B cell (primary cell): ENCODE results near the gene LIN7A. TPM values are rescaled to one million over a fixed set of nuclear protein-coding genes. Genes with fewer than 3 reads are reported as not detected.

Source experiments
- ATAC-seq: fragments of 200-7000 bp; cut with Tn5 transposase; one replicate; pipeline ENCODE4 v1.10.0; 2021; ENCODE audit warnings: low read depth, mild to moderate bottlenecking, moderate number of reproducible peaks, moderate library complexity
- CTCF ChIA-PET: fragments of 350-600 bp; sonication (Branson Sonifier 250); formaldehyde crosslinking; loops from one replicate; lab custom pipeline; 2021; ENCODE audit warnings: antibody characterized with exemption, inconsistent platforms; lab: Charles Lee
- POLR2A ChIA-PET: fragments of 350-600 bp; sonication (Branson Sonifier 250); formaldehyde crosslinking; loops from one replicate; lab custom pipeline; 2021; ENCODE audit warnings: antibody characterized with exemption; lab: Charles Lee
- DNase-seq: peaks from one replicate; pipeline ENCODE4 v3.0.0; 2013
- H2AFZ ChIP-seq: 2 replicates; pipeline ENCODE4 v1.6.1; 2012; ENCODE audit warnings: mild to moderate bottlenecking, low read depth, low read length; ENCODE audit not compliant: insufficient read depth, poor library complexity, severe bottlenecking
- H3K27ac ChIP-seq, 2 donors: 1 replicate in 1 of 2; 2 replicates in 1 of 2; pipeline ENCODE4 v1.5.1; 2012 to 2013; ENCODE audit warnings: low read length in 2 of 2, mild to moderate bottlenecking in 2 of 2, moderate library complexity in 1 of 2
- H3K27me3 ChIP-seq, 4 experiments: fragments of 200-600 bp in 1 of 4; sonication (generic) in 1 of 4; replicated peaks in 1 of 4; 1 replicate in 2 of 4; 2 replicates in 2 of 4; pipeline versions ENCODE4 v1.6.1 to v1.7.0; 2013 to 2016; ENCODE audit warnings: low read length in 3 of 4, mild to moderate bottlenecking in 2 of 4, mixed read lengths in 1 of 4, moderate library complexity in 1 of 4; ENCODE audit not compliant: insufficient read depth in 4 of 4, control insufficient read depth in 3 of 4; ENCODE audit errors: control extremely low read depth in 1 of 4
- H3K36me3 ChIP-seq, 2 experiments: replicated peaks in 1 of 2; 1 replicate in 1 of 2; 2 replicates in 1 of 2; pipeline versions ENCODE4 v1.6.1 to v1.7.1; 2013; ENCODE audit warnings: low read length in 1 of 2; ENCODE audit not compliant: insufficient read depth in 2 of 2, control insufficient read depth in 1 of 2; ENCODE audit errors: control extremely low read depth in 1 of 2, extremely low read depth in 1 of 2
- H3K4me1 ChIP-seq, 2 donors: fragments of 200-600 bp in 1 of 2; sonication (generic) in 1 of 2; 1 replicate in 1 of 2; 2 replicates in 1 of 2; pipeline versions ENCODE4 v1.5.1 to v1.6.1; 2013 to 2017; ENCODE audit warnings: low read length in 2 of 2; ENCODE audit not compliant: control insufficient read depth in 2 of 2, insufficient read depth in 2 of 2
- H3K4me2 ChIP-seq: replicated peaks from 2 replicates; pipeline ENCODE3; 2012; ENCODE audit warnings: mild to moderate bottlenecking, low read depth, low read length; ENCODE audit not compliant: poor library complexity, severe bottlenecking
- H3K4me3 ChIP-seq, 5 experiments: fragments of 200-600 bp in 1 of 5; sonication (generic) in 1 of 5; 1 replicate in 3 of 5; 2 replicates in 2 of 5; pipeline versions ENCODE4 v1.5.1 to v1.7.0; 2011 to 2016; ENCODE audit warnings: low read length in 4 of 5, mild to moderate bottlenecking in 4 of 5, low read depth in 2 of 5, control low read depth in 1 of 5, moderate library complexity in 1 of 5; ENCODE audit not compliant: insufficient read depth in 1 of 5; ENCODE audit errors: control extremely low read depth in 1 of 5, extremely low read depth in 1 of 5
- H3K79me2 ChIP-seq: fragments of 200-600 bp; sonication (generic); one replicate; pipeline ENCODE4 v1.6.0; 2016; ENCODE audit warnings: low read length; ENCODE audit not compliant: control insufficient read depth, insufficient read depth
- H3K9ac ChIP-seq: fragments of 200-600 bp; sonication (generic); 2 replicates; pipeline ENCODE4 v1.6.1; 2017; ENCODE audit warnings: mild to moderate bottlenecking, low read length, moderate library complexity
- H3K9me3 ChIP-seq, 3 donors: one replicate each; pipeline versions ENCODE4 v1.6.1 to v1.7.1; 2013; ENCODE audit warnings: low read length in 2 of 3; ENCODE audit not compliant: control insufficient read depth in 2 of 3, insufficient read depth in 1 of 3; ENCODE audit errors: control extremely low read depth in 1 of 3
- H4K20me1 ChIP-seq: 2 replicates; pipeline ENCODE4 v1.6.0; 2012; ENCODE audit warnings: mild to moderate bottlenecking, low read length; ENCODE audit not compliant: insufficient read depth, control insufficient read depth, poor library complexity, severe bottlenecking
- H3K27ac Mint-ChIP-seq: one replicate; pipeline ENCODE4 v1.8.0; 2021; ENCODE audit warnings: mixed read lengths
- H3K27me3 Mint-ChIP-seq: one replicate; pipeline ENCODE4 v1.8.0; 2021; ENCODE audit warnings: mixed read lengths
- H3K4me1 Mint-ChIP-seq: one replicate; pipeline ENCODE4 v1.8.0; 2021; ENCODE audit warnings: mixed read lengths
- H3K4me3 Mint-ChIP-seq: one replicate; pipeline ENCODE4 v1.8.0; 2021; ENCODE audit warnings: mixed read lengths
- H3K9me3 Mint-ChIP-seq: one replicate; pipeline ENCODE4 v1.8.0; 2022; ENCODE audit warnings: mixed read lengths; ENCODE audit not compliant: insufficient read depth
- CTCF ChIP-seq: fragments of 200-600 bp; IDR thresholded peaks from one replicate; pipeline ENCODE4 v1.8.0; 2022; ENCODE audit warnings: antibody characterized with exemption, mild to moderate bottlenecking
- EZH2 ChIP-seq: IDR thresholded peaks from 2 replicates; pipeline ENCODE4 v1.6.1; 2012; ENCODE audit warnings: borderline replicate concordance, low read depth, mild to moderate bottlenecking, moderate library complexity, low read length; ENCODE audit not compliant: insufficient read depth, poor library complexity, severe bottlenecking
- WGBS: methylation state at CpG from one replicate; pipeline ENCODE4 v1.1.5; 2013; ENCODE audit warnings: missing lambda C conversion rate; ENCODE audit not compliant: insufficient coverage; 5-methylcytosine and 5-hydroxymethylcytosine counted together
- intact Hi-C: fragments of 100-400 bp; cut with micrococcal nuclease; formaldehyde crosslinking; loops from one replicate; pipeline ENCODE4 v1.10.0; 2022
- polyA plus RNA-seq: library from polyadenylated mRNA; depleted of rRNA; stranded (reverse); fragments of >200 nt; gene quantifications from 2 replicates; pipeline ENCODE4 v1.2.3, GENCODE V29; 2012
- total RNA-seq, 2 donors: library from RNA; stranded (reverse); fragments of 120-200 nt in 1 of 2; gene quantifications; 1 replicate in 1 of 2; 2 replicates in 1 of 2; pipeline versions ENCODE4 v1.2.3 to v1.2.4, GENCODE V29; 2013 to 2022

The LIN7A gene
- total and polyA plus RNA-seq, 2 donors (not counting 1 experiment from before 2014, with no cell fraction given): 0.10 TPM; not detected in 1

- Histone ChIP-seq H3K9me3 (no peaks in the 10 kb centered on the region), H3K36me3 (no peaks in the 10 kb centered on the region), H3K4me1 (no peaks in the 10 kb centered on the region), H3K4me3 (no peak overlapping the region), H3K27ac (no peak overlapping the region), H3K79me2 (no peaks in the 10 kb centered on the region), H3K27me3 (no peaks in the 10 kb centered on the region), H3K4me2 (no peak overlapping the region), H4K20me1 (no peaks in the 10 kb centered on the region), H3K9ac (no peak overlapping the region), H2AFZ (no peak overlapping the region)
- Mint-ChIP-seq H3K27me3 (no peaks in the 10 kb centered on the region), H3K4me3 (no peak overlapping the region), H3K27ac (no peak overlapping the region), H3K4me1 (peaks cover 5% of the 10 kb centered on the region), H3K9me3 (no peaks in the 10 kb centered on the region)
- ATAC-seq: no peak
- intact Hi-C loops: no loop called here
- CTCF ChIA-PET: no interaction called here
- POLR2A ChIA-PET: no interaction called here
- DNase-seq: no peak
- no peak for TF ChIP-seq EZH2
- no CpG with 5 or more reads among the region's 2 CpGs for WGBS
Observed at GRCh38 chr12:80766897-80767296, 170.8 kb downstream of the LIN7A start.

GRCh38 chr12:80766210-80766609, 171.5 kb downstream of the LIN7A start:
- Histone ChIP-seq H3K27me3 (no peaks in the 10 kb centered on the region), H3K4me1 (no peaks in the 10 kb centered on the region), H3K4me3 (no peak overlapping the region), H3K9ac (no peak overlapping the region), H3K4me2 (no peak overlapping the region), H2AFZ (no peak overlapping the region), H3K9me3 (no peaks in the 10 kb centered on the region), H3K27ac (no peak overlapping the region), H4K20me1 (no peaks in the 10 kb centered on the region), H3K79me2 (no peaks in the 10 kb centered on the region), H3K36me3 (no peaks in the 10 kb centered on the region)
- no peaks in the 10 kb centered on the region for H3K9me3 Mint-ChIP-seq
- H3K27me3 Mint-ChIP-seq: no peaks in the 10 kb centered on the region
- 92% methylated on average over 1 of the region's 1 CpG for WGBS
- peaks cover 5% of the 10 kb centered on the region for H3K4me1 Mint-ChIP-seq
- CTCF ChIA-PET: no interaction called here
- TF ChIP-seq CTCF (no peak), EZH2 (no peak)
- POLR2A ChIA-PET: no interaction called here
- no peak for DNase-seq
- intact Hi-C loops: no loop called here
- no peak for ATAC-seq
- H3K4me3 Mint-ChIP-seq: no peak overlapping the region
- no peak overlapping the region for H3K27ac Mint-ChIP-seq
